Naive thymus-derived CD4-positive, alpha-beta T cell (primary cell): ENCODE data around the gene S1PR5. TPM values are rescaled to one million over a fixed set of nuclear protein-coding genes. Genes with fewer than 3 reads are reported as not detected.

Experiments
- ATAC-seq: fragments of 150-1000 bp; cut with Tn5 transposase; 2 replicates; pipeline ENCODE4 v1.10.0; 2021; ENCODE audit warnings: mild to moderate bottlenecking, moderate library complexity
- CTCF ChIA-PET: fragments of 350-600 bp; sonication (Branson Sonifier 250); formaldehyde crosslinking; loops from one replicate; lab custom pipeline; 2021; ENCODE audit warnings: antibody characterized with exemption; lab: Charles Lee
- POLR2A ChIA-PET: fragments of 350-600 bp; sonication (Branson Sonifier 250); formaldehyde crosslinking; loops from one replicate; lab custom pipeline; 2021; ENCODE audit warnings: antibody characterized with exemption, inconsistent platforms; lab: Charles Lee
- DNase-seq, 9 donors: peaks; one replicate each; pipeline versions ENCODE4 v3.0.0 to v3.0.0-alpha.2; 2020 to 2022; ENCODE audit warnings: mixed read lengths in 1 of 9
- H3K27ac ChIP-seq: one replicate; pipeline ENCODE4 v1.7.0; 2013; ENCODE audit warnings: mild to moderate bottlenecking, low read depth, low read length, moderate library complexity
- H3K27me3 ChIP-seq, 2 donors: one replicate each; pipeline ENCODE4 v1.7.0; 2013; ENCODE audit warnings: low read length in 2 of 2, mild to moderate bottlenecking in 2 of 2, moderate library complexity in 2 of 2; ENCODE audit not compliant: control insufficient read depth in 2 of 2, insufficient read depth in 2 of 2
- H3K36me3 ChIP-seq, 3 experiments: 1 replicate in 2 of 3; 2 replicates in 1 of 3; pipeline ENCODE4 v1.7.0; 2013; ENCODE audit warnings: low read length in 3 of 3, mild to moderate bottlenecking in 3 of 3, moderate library complexity in 1 of 3; ENCODE audit not compliant: insufficient read depth in 3 of 3, control insufficient read depth in 2 of 3
- H3K4me1 ChIP-seq, 2 donors: one replicate each; pipeline ENCODE4 v1.7.0; 2013; ENCODE audit warnings: low read length in 2 of 2, mild to moderate bottlenecking in 2 of 2, moderate library complexity in 1 of 2; ENCODE audit not compliant: control insufficient read depth in 2 of 2, insufficient read depth in 2 of 2
- H3K4me3 ChIP-seq: 2 replicates; pipeline ENCODE4 v1.7.0; 2013; ENCODE audit warnings: mild to moderate bottlenecking, low read length
- H3K9me3 ChIP-seq, 3 experiments: 1 replicate in 2 of 3; 2 replicates in 1 of 3; pipeline ENCODE4 v1.7.0; 2013; ENCODE audit warnings: low read length in 3 of 3; ENCODE audit not compliant: control insufficient read depth in 2 of 3
- H3K27ac Mint-ChIP-seq, 9 donors: one replicate each; pipeline ENCODE4 v1.8.0; 2020 to 2022; ENCODE audit warnings: mixed read lengths in 9 of 9, mild to moderate bottlenecking in 8 of 9, moderate library complexity in 5 of 9, inconsistent platforms in 2 of 9
- H3K27me3 Mint-ChIP-seq, 5 donors: one replicate each; pipeline ENCODE4 v1.8.0; 2021 to 2022; ENCODE audit warnings: mixed read lengths in 5 of 5, mild to moderate bottlenecking in 1 of 5
- H3K36me3 Mint-ChIP-seq, 5 donors: one replicate each; pipeline ENCODE4 v1.8.0; 2020 to 2022; ENCODE audit warnings: mixed read lengths in 5 of 5, mild to moderate bottlenecking in 3 of 5, inconsistent platforms in 1 of 5
- H3K4me1 Mint-ChIP-seq, 7 donors: one replicate each; pipeline ENCODE4 v1.8.0; 2020 to 2022; ENCODE audit warnings: mixed read lengths in 7 of 7, mild to moderate bottlenecking in 3 of 7, inconsistent platforms in 1 of 7
- H3K4me3 Mint-ChIP-seq, 10 donors: one replicate each; pipeline ENCODE4 v1.8.0; 2020 to 2022; ENCODE audit warnings: mild to moderate bottlenecking in 10 of 10, mixed read lengths in 10 of 10, moderate library complexity in 6 of 10, inconsistent platforms in 2 of 10
- H3K9me3 Mint-ChIP-seq, 11 donors: one replicate each; pipeline ENCODE4 v1.8.0; 2020 to 2022; ENCODE audit warnings: mixed read lengths in 11 of 11, mild to moderate bottlenecking in 4 of 11, inconsistent platforms in 1 of 11, moderate library complexity in 1 of 11
- intact Hi-C, 2 donors: fragments of 100-400 bp; cut with micrococcal nuclease; formaldehyde crosslinking; loops; one replicate each; pipeline ENCODE4 v1.15.1; 2023
- polyA plus RNA-seq, 2 donors: library from polyadenylated mRNA; unstranded; fragments of 300-500 nt; fragmentation: Illumina TruSeq; gene quantifications; one replicate each; pipeline ENCODE4 v1.2.3, GENCODE V29; 2021
- total RNA-seq, 6 experiments: library from RNA in 5 of 6; stranded (reverse) in 5 of 6; gene quantifications; 1 replicate in 5 of 6; 2 replicates in 1 of 6; pipeline ENCODE4 v1.2.3 and lab custom pipeline; 2021 to 2026

The S1PR5 gene
- total and polyA plus RNA-seq, 7 experiments from 2014 or later: 0.51 to 22.0 (median 0.61) TPM; not detected in 1

DNA sequence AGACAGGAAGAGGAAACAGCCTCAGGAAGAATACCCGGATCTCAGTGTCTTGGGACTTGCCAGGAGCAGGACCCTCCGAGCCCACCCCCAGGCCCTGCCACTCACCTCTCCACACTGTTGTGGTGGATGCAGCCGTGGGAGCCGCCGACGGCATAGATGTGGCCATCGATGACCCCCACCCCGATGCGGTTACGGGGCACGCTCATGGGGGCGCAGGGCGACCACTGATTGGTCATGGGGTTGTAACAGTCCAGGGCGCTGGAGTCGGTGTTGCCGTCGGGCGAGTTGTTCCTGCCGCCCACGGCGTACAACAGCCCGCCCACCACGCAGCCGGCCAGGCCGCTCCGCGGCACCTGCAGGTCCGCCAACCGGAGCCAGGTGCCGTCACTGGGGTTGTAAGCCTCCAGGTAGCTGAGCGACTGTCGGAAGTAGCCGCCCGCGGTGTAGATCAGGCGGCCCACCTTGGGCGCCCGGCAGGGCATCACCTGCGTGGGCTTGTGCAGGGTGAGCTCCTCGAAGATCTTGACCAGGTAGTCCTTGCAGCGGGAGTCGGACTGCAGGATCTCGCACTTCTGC, 25.7 kb downstream of the S1PR5 start:
- Histone ChIP-seq H3K4me3 (no peak overlapping the region), H3K27ac (no peak overlapping the region), H3K36me3 (peaks cover 0 to 46% (median 14%) of the 10 kb centered on the region in 3 experiments), H3K9me3 (no peaks in the 10 kb centered on the region), H3K4me1 (no peaks in the 10 kb centered on the region), H3K27me3 (no peaks in the 10 kb centered on the region)
- intact Hi-C loops: no loop called here
- H3K36me3 Mint-ChIP-seq: peaks cover 0 to 26% (median 0%) of the 10 kb centered on the region in 5 donors
- ChIA-PET CTCF (interaction anchor here (0.6 to 1.5 kb wide), 2 partner anchors 8 to 9 kb away, joined by 3 to 4 read pairs; no protein-coding TSS in a partner anchor), POLR2A (interaction anchor here (0.6 kb wide), 1 partner anchor 343 kb away, joined by 4 read pairs; no protein-coding TSS in a partner anchor)
- ATAC-seq (no peak), DNase-seq (no peak)
- H3K27ac Mint-ChIP-seq: peak overlapping the region in 1 of 9 donors; percentile 43
- H3K9me3 Mint-ChIP-seq: no peaks in the 10 kb centered on the region
- H3K27me3 Mint-ChIP-seq: no peaks in the 10 kb centered on the region
- peaks cover 2 to 15% (median 7%) of the 10 kb centered on the region in 7 donors for H3K4me1 Mint-ChIP-seq
- no peak overlapping the region for H3K4me3 Mint-ChIP-seq

- Mint-ChIP-seq H3K9me3 (no peaks in the 10 kb centered on the region), H3K4me3 (no peak overlapping the region), H3K27me3 (no peaks in the 10 kb centered on the region), H3K36me3 (peaks cover 0 to 18% (median 0%) of the 10 kb centered on the region in 5 donors), H3K4me1 (peaks cover 3 to 13% (median 4%) of the 10 kb centered on the region in 7 donors), H3K27ac (peak overlapping the region in 2 of 9 donors; percentile 32 to 65)
- no peak for ATAC-seq
- H3K27me3 ChIP-seq: no peaks in the 10 kb centered on the region
- H3K9me3 ChIP-seq: no peaks in the 10 kb centered on the region
- no peak overlapping the region for H3K4me3 ChIP-seq
- CTCF ChIA-PET: no interaction called here
- POLR2A ChIA-PET: no interaction called here
- DNase-seq: no peak
- H3K4me1 ChIP-seq: no peaks in the 10 kb centered on the region
- intact Hi-C loops: no loop called here
- peaks cover 0 to 48% (median 12%) of the 10 kb centered on the region in 3 experiments for H3K36me3 ChIP-seq
- no peak overlapping the region for H3K27ac ChIP-seq
These were observed 30.7 kb downstream of the S1PR5 start for GRCh38 chr19:10486551-10486950.

DNA sequence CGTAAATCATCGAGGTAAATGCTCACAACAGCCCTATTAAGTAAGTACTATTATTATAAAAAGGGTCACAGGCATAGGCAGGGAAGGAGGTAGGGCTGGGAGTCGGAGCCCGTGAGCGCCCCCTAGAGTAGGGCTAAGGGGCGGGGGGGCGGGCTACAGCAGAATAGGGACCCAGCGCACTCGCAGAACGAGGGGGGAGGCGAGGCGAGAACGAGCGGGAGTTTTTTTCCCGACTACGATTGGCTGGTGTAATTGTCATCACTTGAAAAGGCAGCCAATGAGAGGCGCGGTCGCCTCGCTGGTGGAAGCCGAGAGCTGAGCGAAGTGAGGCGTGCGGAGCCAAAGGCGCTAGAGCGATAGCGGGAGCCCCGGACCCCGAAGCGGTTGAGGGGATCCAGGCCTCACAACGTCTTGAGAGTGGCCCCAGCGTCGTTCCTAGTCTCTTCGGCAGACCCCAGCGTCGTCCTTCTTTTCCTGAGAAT, 38.3 kb downstream of the S1PR5 start:
- Histone ChIP-seq H3K27ac (peak overlapping the region; percentile 53), H3K4me1 (peaks cover 7 to 11% of the 10 kb centered on the region in 2 donors), H3K9me3 (no peaks in the 10 kb centered on the region), H3K4me3 (peak overlapping the region; percentile 58), H3K27me3 (no peaks in the 10 kb centered on the region), H3K36me3 (no peaks in the 10 kb centered on the region)
- H3K36me3 Mint-ChIP-seq: no peaks in the 10 kb centered on the region
- DNase-seq (peak; percentile 67 to 94 (median 90)), ATAC-seq (peak; percentile 98)
- CTCF ChIA-PET: interaction anchor here (1.0 kb wide), 1 partner anchor 11 kb away, joined by 3 read pairs; no protein-coding TSS in a partner anchor
- no peaks in the 10 kb centered on the region for H3K9me3 Mint-ChIP-seq
- peak overlapping the region in 8 of 9 donors; percentile 28 to 90 (median 83) for H3K27ac Mint-ChIP-seq
- no peaks in the 10 kb centered on the region for H3K27me3 Mint-ChIP-seq
- H3K4me3 Mint-ChIP-seq: peak overlapping the region in 9 of 10 donors; percentile 64 to 81 (median 72)
- intact Hi-C loops: loop anchor here (1.0 to 10.0 kb wide), 4 partner anchors 47 to 216 kb away; partner anchors contain the start of genes CDC37 (in 2 of the 2), ICAM4 (in 1 of the 2) and ICAM5 (in 1 of the 2)
- peaks cover 7 to 32% (median 15%) of the 10 kb centered on the region in 7 donors for H3K4me1 Mint-ChIP-seq
- POLR2A ChIA-PET: interaction anchor here (0.7 kb wide), 1 partner anchor 133 kb away, joined by 3 read pairs; no protein-coding TSS in a partner anchor

DNA sequence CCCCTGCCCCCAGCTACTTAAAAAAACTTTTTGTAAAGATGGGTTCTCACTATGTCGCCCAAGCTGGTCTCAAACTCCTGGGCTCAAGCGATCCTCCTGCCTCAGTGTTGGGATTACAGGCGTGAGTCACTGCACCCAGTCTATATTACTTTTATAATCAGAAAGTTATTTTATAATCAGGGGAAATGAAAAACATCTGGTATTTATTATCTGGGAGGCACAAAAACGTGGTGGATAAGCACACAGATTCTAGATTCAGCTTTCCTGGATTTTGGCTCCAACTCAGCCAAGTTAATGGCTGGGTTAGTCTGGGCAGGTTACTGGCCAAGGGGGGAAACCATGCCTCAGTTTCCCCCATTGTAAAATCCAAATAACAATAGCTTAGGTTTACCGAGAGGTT, 38.8 kb downstream of the S1PR5 start:
- ATAC-seq (no peak), DNase-seq (no peak)
- Histone ChIP-seq H3K36me3 (no peaks in the 10 kb centered on the region), H3K9me3 (no peaks in the 10 kb centered on the region), H3K27ac (peak overlapping the region; percentile 48), H3K4me1 (peaks cover 7 to 11% of the 10 kb centered on the region in 2 donors), H3K27me3 (no peaks in the 10 kb centered on the region), H3K4me3 (peak overlapping the region; percentile 58)
- Mint-ChIP-seq H3K36me3 (no peaks in the 10 kb centered on the region), H3K4me1 (peaks cover 7 to 30% (median 15%) of the 10 kb centered on the region in 7 donors), H3K9me3 (no peaks in the 10 kb centered on the region), H3K27ac (peak overlapping the region in 1 of 9 donors; percentile 67), H3K4me3 (peak overlapping the region in 9 of 10 donors; percentile 5 to 76 (median 65)), H3K27me3 (no peaks in the 10 kb centered on the region)
- intact Hi-C loops: loop anchor here (5.0 to 10.0 kb wide), 3 partner anchors 46 to 216 kb away; partner anchors contain the start of genes ICAM4 (in 1 of the 2) and ICAM5 (in 1 of the 2)
- POLR2A ChIA-PET: interaction anchor here (0.7 kb wide), 1 partner anchor 133 kb away, joined by 3 read pairs; no protein-coding TSS in a partner anchor
- CTCF ChIA-PET: interaction anchor here (0.6 to 1.0 kb wide), 2 partner anchors 11 to 32 kb away, joined by 3 to 4 read pairs; no protein-coding TSS in a partner anchor

- POLR2A ChIA-PET: interaction anchor here (0.7 kb wide), 1 partner anchor 9 kb away, joined by 4 read pairs; no protein-coding TSS in a partner anchor
- Mint-ChIP-seq H3K4me1 (peaks cover 7 to 30% (median 15%) of the 10 kb centered on the region in 7 donors), H3K4me3 (no peak overlapping the region), H3K36me3 (no peaks in the 10 kb centered on the region), H3K27me3 (no peaks in the 10 kb centered on the region), H3K9me3 (peaks cover 0 to 2% (median 0%) of the 10 kb centered on the region in 11 donors), H3K27ac (no peak overlapping the region)
- ATAC-seq (no peak), DNase-seq (no peak)
- no peak overlapping the region for H3K27ac ChIP-seq
- CTCF ChIA-PET: no interaction called here
- H3K4me1 ChIP-seq: peaks cover 7 to 11% of the 10 kb centered on the region in 2 donors
- no peaks in the 10 kb centered on the region for H3K27me3 ChIP-seq
- H3K9me3 ChIP-seq: no peaks in the 10 kb centered on the region
- H3K36me3 ChIP-seq: no peaks in the 10 kb centered on the region
- intact Hi-C loops: loop anchor here (5.0 to 10.0 kb wide), 3 partner anchors 43 to 220 kb away; partner anchors contain the start of genes ICAM4 (in 1 of the 2) and ICAM5 (in 1 of the 2)
- no peak overlapping the region for H3K4me3 ChIP-seq
These were observed 42.2 kb downstream of the S1PR5 start for GRCh38 chr19:10474962-10475451.

DNA sequence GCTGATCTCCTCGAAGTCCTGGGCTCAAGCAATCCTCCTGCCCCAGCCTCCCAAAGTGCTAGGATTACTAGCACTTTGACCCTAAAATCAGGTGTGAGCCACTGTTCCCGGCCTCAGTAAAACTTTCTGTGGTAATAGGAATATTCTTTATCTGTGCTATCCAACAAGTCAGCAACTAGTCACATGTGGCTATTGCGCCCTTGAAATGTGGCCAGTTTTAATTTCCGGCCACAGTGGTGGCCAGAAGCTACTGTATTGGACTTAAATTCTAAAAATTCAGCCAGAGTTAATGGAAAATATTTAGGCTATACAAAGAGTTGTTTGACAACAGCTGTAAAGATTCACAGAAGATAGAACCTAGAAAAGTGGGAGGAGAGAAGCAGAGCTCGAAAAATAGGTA, 44.1 kb downstream of the S1PR5 start:
- ChIA-PET CTCF (no interaction called here), POLR2A (no interaction called here)
- ATAC-seq (no peak), DNase-seq (no peak)
- intact Hi-C loops: loop anchor here in 1 of 2 donors (10.0 kb wide), 1 partner anchor 222 kb away; no protein-coding TSS in a partner anchor
- H3K27me3 Mint-ChIP-seq: peaks cover 0 to 7% (median 0%) of the 10 kb centered on the region in 5 donors
- Histone ChIP-seq H3K36me3 (no peaks in the 10 kb centered on the region), H3K4me3 (no peak overlapping the region), H3K9me3 (no peaks in the 10 kb centered on the region), H3K4me1 (peaks cover 0 to under 1% of the 10 kb centered on the region in 2 donors), H3K27me3 (no peaks in the 10 kb centered on the region), H3K27ac (no peak overlapping the region)
- H3K36me3 Mint-ChIP-seq: peaks cover 0 to 2% (median 0%) of the 10 kb centered on the region in 5 donors
- peaks cover 0 to 2% (median 0%) of the 10 kb centered on the region in 11 donors for H3K9me3 Mint-ChIP-seq
- peaks cover 0 to 15% (median 2%) of the 10 kb centered on the region in 7 donors for H3K4me1 Mint-ChIP-seq
- no peak overlapping the region for H3K4me3 Mint-ChIP-seq
- no peak overlapping the region for H3K27ac Mint-ChIP-seq
